ENCODE data around the gene TMEM132C.

TMEM132C gene

DNA sequence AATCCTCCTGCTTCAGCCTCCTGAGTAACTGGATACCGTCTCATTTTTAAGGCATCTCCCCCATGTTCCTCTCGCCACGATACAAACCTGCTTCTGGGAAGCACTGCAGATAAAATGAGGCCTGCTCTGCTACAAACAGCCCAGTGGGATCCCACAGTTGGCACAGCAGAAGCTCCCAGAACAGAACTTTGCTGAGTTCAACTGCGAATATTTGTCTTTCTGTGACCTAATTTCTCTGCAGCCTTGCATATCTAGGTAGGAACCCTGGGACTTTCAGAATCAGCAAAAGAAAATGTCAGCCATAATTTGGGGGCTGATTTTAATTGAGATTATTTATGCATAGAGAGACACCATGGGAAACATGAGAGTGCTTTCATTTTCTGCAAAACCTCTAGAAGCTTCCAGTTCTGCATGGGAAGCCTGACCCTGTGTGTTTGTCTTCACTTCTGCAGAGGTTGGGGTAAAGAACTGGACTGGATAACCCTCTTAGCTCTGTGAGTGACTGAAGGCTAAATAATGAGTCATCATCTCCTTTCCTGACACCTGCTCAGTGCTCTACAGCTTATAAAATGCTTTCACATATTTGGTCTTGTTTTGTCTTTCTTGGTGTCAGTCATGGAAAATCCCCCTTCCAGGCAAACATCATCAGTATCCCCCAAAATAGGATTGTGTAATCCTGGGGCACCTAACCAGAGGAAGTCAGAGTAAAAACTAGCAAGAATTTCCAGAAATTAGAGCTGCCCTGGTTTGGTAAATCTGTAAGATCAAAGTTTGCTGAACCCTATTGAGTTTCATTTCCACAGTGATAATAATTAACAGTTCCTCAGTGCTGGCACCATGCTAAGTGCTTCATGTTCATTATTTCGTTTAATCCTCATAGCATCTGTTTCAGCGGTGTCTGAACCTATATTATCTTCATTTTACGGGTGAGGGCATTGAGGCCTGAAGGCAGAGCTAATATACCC lies 371.0 kb downstream of the TMEM132C start:
- Histone ChIP-seq H3K4me2 (ENCODE audit: low read depth, low read length) (0 out of 2 replicates have a peak overlapping the region, but pooled peaks have one; percentile 9), H3K9me2 (replicated peaks; ENCODE audit: insufficient read depth, low read length) (no peaks in the 10 kb centered on the region), H2AFZ (ENCODE audit: low read length) (no peak overlapping the region), H4K20me1 (ENCODE audit: insufficient read depth, low read length) (no peaks in the 10 kb centered on the region), H3K4me1 (ENCODE audit: low read length) (no peaks in the 10 kb centered on the region), H3F3A (ENCODE audit: insufficient read depth, low read length) (no peaks in the 10 kb centered on the region), H3K4me3 (ENCODE audit: low read length) (no peak overlapping the region), H3K79me2 (ENCODE audit: low read length) (no peaks in the 10 kb centered on the region), H3K9me3 (replicated peaks; ENCODE audit: insufficient read depth, low read length) (no peaks in the 10 kb centered on the region), H3K36me3 (replicated peaks; ENCODE audit: insufficient read depth, low read length) (no peaks in the 10 kb centered on the region), H3K27ac (ENCODE audit: low read length) (peak overlapping the region; percentile 10; the same call in 1 of the 2 replicates), H3K27me3 (replicated peaks; ENCODE audit: insufficient read depth, low read length) (no peaks in the 10 kb centered on the region), H3K9ac (ENCODE audit: low read length) (no peak overlapping the region)
- TF ChIP-seq, protein P1, sequence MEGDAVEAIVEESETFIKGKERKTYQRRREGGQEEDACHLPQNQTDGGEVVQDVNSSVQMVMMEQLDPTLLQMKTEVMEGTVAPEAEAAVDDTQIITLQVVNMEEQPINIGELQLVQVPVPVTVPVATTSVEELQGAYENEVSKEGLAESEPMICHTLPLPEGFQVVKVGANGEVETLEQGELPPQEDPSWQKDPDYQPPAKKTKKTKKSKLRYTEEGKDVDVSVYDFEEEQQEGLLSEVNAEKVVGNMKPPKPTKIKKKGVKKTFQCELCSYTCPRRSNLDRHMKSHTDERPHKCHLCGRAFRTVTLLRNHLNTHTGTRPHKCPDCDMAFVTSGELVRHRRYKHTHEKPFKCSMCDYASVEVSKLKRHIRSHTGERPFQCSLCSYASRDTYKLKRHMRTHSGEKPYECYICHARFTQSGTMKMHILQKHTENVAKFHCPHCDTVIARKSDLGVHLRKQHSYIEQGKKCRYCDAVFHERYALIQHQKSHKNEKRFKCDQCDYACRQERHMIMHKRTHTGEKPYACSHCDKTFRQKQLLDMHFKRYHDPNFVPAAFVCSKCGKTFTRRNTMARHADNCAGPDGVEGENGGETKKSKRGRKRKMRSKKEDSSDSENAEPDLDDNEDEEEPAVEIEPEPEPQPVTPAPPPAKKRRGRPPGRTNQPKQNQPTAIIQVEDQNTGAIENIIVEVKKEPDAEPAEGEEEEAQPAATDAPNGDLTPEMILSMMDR (IDR thresholded peaks at IDR 0.05; ENCODE audit: low read length): no peak
- no peak for TF ChIP-seq EZH2phosphoT487 (IDR thresholded peaks at IDR 0.05; ENCODE audit: low read length)
- no peak for TF ChIP-seq EZH2 (optimal IDR thresholded peaks at IDR 0.05; ENCODE audit: low read depth, low read length)
- DNase-seq: peak; percentile 29

DNA sequence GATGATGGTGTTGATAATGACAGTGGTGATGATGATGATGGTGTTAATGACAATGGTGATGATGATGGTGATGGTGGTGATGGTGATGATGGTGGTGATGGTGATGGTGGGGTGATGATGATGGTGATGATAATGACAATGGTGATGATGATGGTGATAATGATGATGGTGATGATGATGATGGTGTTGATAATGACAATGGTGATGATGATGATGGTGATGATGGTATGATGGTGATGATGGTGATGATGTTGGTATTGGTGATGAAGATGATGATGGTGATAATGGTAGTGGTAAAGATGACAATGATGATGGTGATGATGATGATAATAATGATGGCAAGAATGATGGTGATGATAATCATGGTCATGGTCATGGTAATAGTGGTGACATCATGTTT lies 372.1 kb downstream of the TMEM132C start:
- H3K4me1 ChIP-seq (ENCODE audit: low read length): no peaks in the 10 kb centered on the region
- H3K9me3 ChIP-seq (replicated peaks; ENCODE audit: insufficient read depth, low read length): no peaks in the 10 kb centered on the region
- H3K79me2 ChIP-seq (ENCODE audit: low read length): no peaks in the 10 kb centered on the region
- no peak overlapping the region for H3K27ac ChIP-seq (ENCODE audit: low read length)
- H3K4me2 ChIP-seq (ENCODE audit: low read depth, low read length): no peak overlapping the region
- TF ChIP-seq EZH2 (optimal IDR thresholded peaks at IDR 0.05; ENCODE audit: low read depth, low read length): no peak
- TF ChIP-seq, protein P1 (IDR thresholded peaks at IDR 0.05; ENCODE audit: low read length): no peak
- no peak for TF ChIP-seq EZH2phosphoT487 (IDR thresholded peaks at IDR 0.05; ENCODE audit: low read length)
- H3K9ac ChIP-seq (ENCODE audit: low read length): no peak overlapping the region
- no peaks in the 10 kb centered on the region for H3K9me2 ChIP-seq (replicated peaks; ENCODE audit: insufficient read depth, low read length)
- H3F3A ChIP-seq (ENCODE audit: insufficient read depth, low read length): no peaks in the 10 kb centered on the region
- H3K27me3 ChIP-seq (replicated peaks; ENCODE audit: insufficient read depth, low read length): no peaks in the 10 kb centered on the region
- H3K36me3 ChIP-seq (replicated peaks; ENCODE audit: insufficient read depth, low read length): no peaks in the 10 kb centered on the region
- no peak overlapping the region for H2AFZ ChIP-seq (ENCODE audit: low read length)
- DNase-seq: no peak
- no peaks in the 10 kb centered on the region for H4K20me1 ChIP-seq (ENCODE audit: insufficient read depth, low read length)
- no peak overlapping the region for H3K4me3 ChIP-seq (ENCODE audit: low read length)

DNA sequence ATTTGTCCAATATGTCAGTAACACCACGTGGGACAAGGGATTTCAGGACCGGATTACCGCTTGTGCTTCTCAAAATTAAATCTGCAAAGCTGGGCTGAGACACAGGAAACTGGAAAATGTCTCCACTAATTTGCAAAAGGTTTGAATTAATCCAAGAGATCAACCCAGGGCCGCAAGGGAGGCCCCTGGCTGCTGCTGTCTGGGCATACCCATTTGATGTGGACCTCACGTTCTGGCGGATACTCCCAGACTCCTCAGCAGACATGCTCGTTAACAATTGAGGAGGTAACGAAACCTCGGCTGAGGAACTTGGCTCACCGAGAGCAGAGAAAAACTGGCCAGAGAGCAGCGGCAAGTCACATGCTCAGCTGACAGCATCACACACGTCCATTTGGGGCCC lies 376.2 kb downstream of the TMEM132C start:
- H3F3A ChIP-seq (ENCODE audit: insufficient read depth, low read length): no peaks in the 10 kb centered on the region
- no peaks in the 10 kb centered on the region for H3K27me3 ChIP-seq (replicated peaks; ENCODE audit: insufficient read depth, low read length)
- H3K9me2 ChIP-seq (replicated peaks; ENCODE audit: insufficient read depth, low read length): no peaks in the 10 kb centered on the region
- H3K36me3 ChIP-seq (replicated peaks; ENCODE audit: insufficient read depth, low read length): no peaks in the 10 kb centered on the region
- no peaks in the 10 kb centered on the region for H3K4me1 ChIP-seq (ENCODE audit: low read length)
- no peak for TF ChIP-seq EZH2 (optimal IDR thresholded peaks at IDR 0.05; ENCODE audit: low read depth, low read length)
- TF ChIP-seq EZH2phosphoT487 (IDR thresholded peaks at IDR 0.05; ENCODE audit: low read length): no peak
- TF ChIP-seq, protein P1 (IDR thresholded peaks at IDR 0.05; ENCODE audit: low read length): no peak
- no peaks in the 10 kb centered on the region for H4K20me1 ChIP-seq (ENCODE audit: insufficient read depth, low read length)
- no peak overlapping the region for H3K4me3 ChIP-seq (ENCODE audit: low read length)
- no peaks in the 10 kb centered on the region for H3K9me3 ChIP-seq (replicated peaks; ENCODE audit: insufficient read depth, low read length)
- no peak overlapping the region for H3K4me2 ChIP-seq (ENCODE audit: low read depth, low read length)
- no peak for DNase-seq
- H3K9ac ChIP-seq (ENCODE audit: low read length): no peak overlapping the region
- no peaks in the 10 kb centered on the region for H3K79me2 ChIP-seq (ENCODE audit: low read length)
- H2AFZ ChIP-seq (ENCODE audit: low read length): no peak overlapping the region
- H3K27ac ChIP-seq (ENCODE audit: low read length): no peak overlapping the region

All from MM.1S (cell line).